ENCODE measurements around the gene RHBG.

- TF ChIP-seq CTCF (IDR thresholded peaks at IDR 0.05 in 4 of 5, conservative IDR thresholded peaks at IDR 0.05 in 1 of 5) (no peak), POLR2A (IDR thresholded peaks at IDR 0.05) (no peak)
Measured at GRCh38 chr1:156418416-156419070, 49.5 kb downstream of the RHBG start.

Measured in gastrocnemius medialis (tissue), 4 donors.